ENCODE measurements around the gene RNF43. TPM values are rescaled to one million over a fixed set of nuclear protein-coding genes. Genes with fewer than 3 reads are reported as not detected.

RNF43 gene
- total RNA-seq, 4 donors from 2014 or later = 2.1 to 5.2 (median 4.3) TPM

DNA sequence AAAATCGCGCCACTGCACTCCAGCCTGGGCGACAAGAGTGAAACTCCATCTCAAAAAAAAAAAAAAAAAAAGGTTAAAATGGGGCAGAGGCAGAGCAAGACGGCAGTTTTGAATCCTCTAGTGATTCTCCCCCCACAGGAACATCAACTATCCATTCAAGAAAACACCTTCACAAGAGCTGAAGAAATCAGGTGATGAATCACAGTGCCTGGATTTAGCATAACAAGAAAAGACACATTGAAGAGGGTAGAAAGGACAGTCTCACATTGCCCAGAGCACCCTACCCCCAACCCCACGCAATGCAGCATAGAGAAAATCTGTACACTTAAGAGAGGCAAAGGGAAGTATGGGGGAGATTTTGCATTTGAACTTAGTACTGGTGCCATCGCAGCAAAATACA lies 28.8 kb upstream of the RNF43 start:
- Histone ChIP-seq H3K4me3 (replicated peaks in 1 of 3) (no peak overlapping the region), H3K36me3 (no peaks in the 10 kb centered on the region), H3K9me3 (no peaks in the 10 kb centered on the region), H3K27ac (no peak overlapping the region), H3K27me3 (no peaks in the 10 kb centered on the region), H3K4me1 (no peaks in the 10 kb centered on the region)
- intact Hi-C loops (cut with DNase I) = loop anchor here (5.0 kb wide), 1 partner anchor 139 kb away; no protein-coding TSS in a partner anchor
- DNase-seq = no peak
- WGBS, 2 donors = 81 to 86% methylated on average over 6 of the region's 6 CpGs
- TF ChIP-seq, protein P1, sequence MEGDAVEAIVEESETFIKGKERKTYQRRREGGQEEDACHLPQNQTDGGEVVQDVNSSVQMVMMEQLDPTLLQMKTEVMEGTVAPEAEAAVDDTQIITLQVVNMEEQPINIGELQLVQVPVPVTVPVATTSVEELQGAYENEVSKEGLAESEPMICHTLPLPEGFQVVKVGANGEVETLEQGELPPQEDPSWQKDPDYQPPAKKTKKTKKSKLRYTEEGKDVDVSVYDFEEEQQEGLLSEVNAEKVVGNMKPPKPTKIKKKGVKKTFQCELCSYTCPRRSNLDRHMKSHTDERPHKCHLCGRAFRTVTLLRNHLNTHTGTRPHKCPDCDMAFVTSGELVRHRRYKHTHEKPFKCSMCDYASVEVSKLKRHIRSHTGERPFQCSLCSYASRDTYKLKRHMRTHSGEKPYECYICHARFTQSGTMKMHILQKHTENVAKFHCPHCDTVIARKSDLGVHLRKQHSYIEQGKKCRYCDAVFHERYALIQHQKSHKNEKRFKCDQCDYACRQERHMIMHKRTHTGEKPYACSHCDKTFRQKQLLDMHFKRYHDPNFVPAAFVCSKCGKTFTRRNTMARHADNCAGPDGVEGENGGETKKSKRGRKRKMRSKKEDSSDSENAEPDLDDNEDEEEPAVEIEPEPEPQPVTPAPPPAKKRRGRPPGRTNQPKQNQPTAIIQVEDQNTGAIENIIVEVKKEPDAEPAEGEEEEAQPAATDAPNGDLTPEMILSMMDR (IDR thresholded peaks at IDR 0.05) = no peak
- TF ChIP-seq POLR2A (IDR thresholded peaks at IDR 0.05) = no peak

DNA sequence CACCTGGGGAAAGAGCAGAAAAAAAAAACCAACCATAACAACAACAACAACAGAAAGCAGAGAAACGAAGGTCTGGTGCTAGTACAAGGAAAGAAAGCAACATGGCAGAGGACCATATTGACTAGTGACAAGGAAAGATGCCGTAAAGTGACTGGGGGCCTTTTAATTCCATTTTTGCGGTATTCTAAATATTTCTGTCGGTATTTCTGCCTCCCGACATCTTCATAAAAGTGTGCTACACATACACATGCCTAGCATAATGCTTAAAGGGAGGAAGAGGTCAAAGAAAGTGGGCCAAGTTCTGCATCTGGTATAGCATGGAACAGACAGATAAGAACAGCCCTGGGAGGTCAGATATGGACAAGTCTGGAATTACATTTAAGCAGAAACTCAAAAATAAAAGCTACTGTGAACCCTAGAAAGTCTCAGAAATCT lies 19.5 kb upstream of the RNF43 start:
- no peak for DNase-seq
- Histone ChIP-seq H3K27ac (no peak overlapping the region), H3K36me3 (no peaks in the 10 kb centered on the region), H3K9me3 (no peaks in the 10 kb centered on the region), H3K27me3 (no peaks in the 10 kb centered on the region), H3K4me3 (replicated peaks in 1 of 3) (no peak overlapping the region), H3K4me1 (no peaks in the 10 kb centered on the region)
- intact Hi-C loops (cut with DNase I) = no loop called here
- no peak for TF ChIP-seq POLR2A (IDR thresholded peaks at IDR 0.05)
- TF ChIP-seq, protein P1 (IDR thresholded peaks at IDR 0.05) = no peak
- WGBS, 2 donors = 67 to 74% methylated on average over 5 of the region's 5 CpGs

DNA sequence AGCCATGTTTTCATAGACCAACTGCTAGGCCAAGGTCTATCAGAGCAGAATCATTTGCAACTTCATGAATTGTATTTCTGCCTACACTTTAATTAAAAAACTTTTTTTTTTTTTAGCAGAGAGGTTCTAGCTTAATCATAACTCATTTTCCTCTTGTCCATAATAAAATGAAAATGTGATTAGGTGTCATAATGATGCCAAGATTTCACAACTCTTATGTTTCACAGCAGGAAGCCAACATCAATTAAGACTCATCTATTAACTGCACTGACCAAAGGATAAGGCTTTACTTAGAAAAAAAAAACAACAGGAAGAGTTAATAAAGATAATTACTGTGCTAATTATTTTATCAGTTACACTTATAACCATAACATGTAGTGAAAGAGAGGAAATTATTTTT lies 18.9 kb upstream of the RNF43 start:
- no peaks in the 10 kb centered on the region for H3K27me3 ChIP-seq
- no peaks in the 10 kb centered on the region for H3K4me1 ChIP-seq
- no peak for DNase-seq
- H3K27ac ChIP-seq = no peak overlapping the region
- TF ChIP-seq, protein P1 (IDR thresholded peaks at IDR 0.05) = no peak
- no peak for TF ChIP-seq POLR2A (IDR thresholded peaks at IDR 0.05)
- H3K36me3 ChIP-seq = no peaks in the 10 kb centered on the region
- H3K4me3 ChIP-seq (replicated peaks in 1 of 3) = no peak overlapping the region
- H3K9me3 ChIP-seq = no peaks in the 10 kb centered on the region
- intact Hi-C loops (cut with DNase I) = no loop called here

DNA sequence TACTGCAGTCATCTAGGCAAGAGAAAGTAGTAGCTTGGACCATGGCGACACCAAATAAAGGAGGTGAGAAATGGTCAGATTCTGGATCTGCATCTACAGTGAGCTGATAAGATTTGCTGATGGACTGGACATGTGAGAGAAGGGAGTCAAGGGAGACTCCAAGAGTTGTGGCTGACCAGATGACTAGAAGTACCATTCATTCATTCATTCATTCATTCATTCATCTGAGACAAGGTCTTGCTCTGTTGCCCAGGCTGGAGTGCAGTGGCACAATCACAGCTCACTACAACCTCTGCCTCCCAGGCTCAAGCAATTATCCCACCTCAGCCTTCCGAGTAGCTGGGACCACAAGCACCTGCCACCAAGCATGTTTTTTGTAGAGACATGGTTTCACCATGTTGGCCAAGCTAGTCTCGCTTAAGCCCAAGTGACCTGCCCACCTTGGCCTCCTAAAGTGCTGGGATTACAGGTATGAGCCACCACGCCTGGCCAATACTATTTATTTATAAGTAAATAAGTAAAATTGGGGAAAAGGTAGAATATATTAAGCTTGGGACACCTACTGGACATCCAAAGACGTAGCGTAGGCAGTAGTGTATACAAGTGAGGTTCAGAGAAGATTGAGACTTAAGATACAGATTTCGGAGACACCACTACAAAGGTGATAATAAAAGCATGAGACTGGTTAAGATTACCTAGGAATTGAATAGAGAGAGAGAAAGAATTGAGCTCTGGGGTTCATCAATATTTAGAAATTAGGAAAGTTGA lies 15.7 kb upstream of the RNF43 start:
- Histone ChIP-seq H3K36me3 (no peaks in the 10 kb centered on the region), H3K4me1 (no peaks in the 10 kb centered on the region), H3K27me3 (no peaks in the 10 kb centered on the region), H3K4me3 (replicated peaks in 1 of 3) (no peak overlapping the region), H3K9me3 (no peaks in the 10 kb centered on the region), H3K27ac (no peak overlapping the region)
- intact Hi-C loops (cut with DNase I) = no loop called here
- no peak for DNase-seq
- WGBS, 2 donors = 83 to 84% methylated on average over 7 of the region's 7 CpGs
- TF ChIP-seq POLR2A (IDR thresholded peaks at IDR 0.05) = no peak
- TF ChIP-seq, protein P1 (IDR thresholded peaks at IDR 0.05) = no peak

DNA sequence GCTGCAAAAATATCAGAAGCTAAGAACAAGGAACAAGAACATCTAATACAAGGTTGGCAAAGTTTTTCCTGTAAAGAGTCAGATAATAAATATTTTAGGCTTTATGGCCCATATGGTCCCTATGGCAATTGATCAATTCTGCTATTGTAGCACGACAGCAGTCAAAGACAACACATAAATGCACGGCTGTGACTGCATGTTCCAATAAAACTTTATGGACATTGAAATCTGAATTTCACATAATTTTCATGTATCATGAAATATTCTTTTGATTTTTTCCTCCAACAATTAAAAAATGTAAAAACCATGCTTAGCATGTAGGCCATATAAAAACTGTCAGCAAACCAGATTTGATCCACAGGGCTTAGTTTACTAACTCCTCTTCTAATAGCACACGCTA lies 10.5 kb upstream of the RNF43 start:
- Histone ChIP-seq H3K36me3 (no peaks in the 10 kb centered on the region), H3K9me3 (no peaks in the 10 kb centered on the region), H3K27me3 (no peaks in the 10 kb centered on the region), H3K4me1 (no peaks in the 10 kb centered on the region), H3K4me3 (replicated peaks in 1 of 3) (no peak overlapping the region), H3K27ac (no peak overlapping the region)
- DNase-seq = no peak
- TF ChIP-seq, protein P1 (IDR thresholded peaks at IDR 0.05) = no peak
- TF ChIP-seq POLR2A (IDR thresholded peaks at IDR 0.05) = no peak
- WGBS, 2 donors = 91 to 93% methylated on average over 3 of the region's 3 CpGs
- intact Hi-C loops (cut with DNase I) = no loop called here
